ENCODE results near the gene IQCN.

IQCN gene, protein sequence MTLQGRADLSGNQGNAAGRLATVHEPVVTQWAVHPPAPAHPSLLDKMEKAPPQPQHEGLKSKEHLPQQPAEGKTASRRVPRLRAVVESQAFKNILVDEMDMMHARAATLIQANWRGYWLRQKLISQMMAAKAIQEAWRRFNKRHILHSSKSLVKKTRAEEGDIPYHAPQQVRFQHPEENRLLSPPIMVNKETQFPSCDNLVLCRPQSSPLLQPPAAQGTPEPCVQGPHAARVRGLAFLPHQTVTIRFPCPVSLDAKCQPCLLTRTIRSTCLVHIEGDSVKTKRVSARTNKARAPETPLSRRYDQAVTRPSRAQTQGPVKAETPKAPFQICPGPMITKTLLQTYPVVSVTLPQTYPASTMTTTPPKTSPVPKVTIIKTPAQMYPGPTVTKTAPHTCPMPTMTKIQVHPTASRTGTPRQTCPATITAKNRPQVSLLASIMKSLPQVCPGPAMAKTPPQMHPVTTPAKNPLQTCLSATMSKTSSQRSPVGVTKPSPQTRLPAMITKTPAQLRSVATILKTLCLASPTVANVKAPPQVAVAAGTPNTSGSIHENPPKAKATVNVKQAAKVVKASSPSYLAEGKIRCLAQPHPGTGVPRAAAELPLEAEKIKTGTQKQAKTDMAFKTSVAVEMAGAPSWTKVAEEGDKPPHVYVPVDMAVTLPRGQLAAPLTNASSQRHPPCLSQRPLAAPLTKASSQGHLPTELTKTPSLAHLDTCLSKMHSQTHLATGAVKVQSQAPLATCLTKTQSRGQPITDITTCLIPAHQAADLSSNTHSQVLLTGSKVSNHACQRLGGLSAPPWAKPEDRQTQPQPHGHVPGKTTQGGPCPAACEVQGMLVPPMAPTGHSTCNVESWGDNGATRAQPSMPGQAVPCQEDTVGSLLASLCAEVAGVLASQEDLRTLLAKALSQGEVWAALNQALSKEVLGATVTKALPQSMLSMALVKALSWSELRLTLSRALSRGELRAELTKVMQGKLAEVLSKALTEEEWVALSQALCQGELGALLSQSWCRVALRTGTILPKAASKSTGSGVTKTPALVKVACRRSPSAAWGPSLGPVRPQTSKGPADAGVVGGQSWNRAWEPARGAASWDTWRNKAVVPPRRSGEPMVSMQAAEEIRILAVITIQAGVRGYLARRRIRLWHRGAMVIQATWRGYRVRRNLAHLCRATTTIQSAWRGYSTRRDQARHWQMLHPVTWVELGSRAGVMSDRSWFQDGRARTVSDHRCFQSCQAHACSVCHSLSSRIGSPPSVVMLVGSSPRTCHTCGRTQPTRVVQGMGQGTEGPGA (N-terminal part only)

DNA sequence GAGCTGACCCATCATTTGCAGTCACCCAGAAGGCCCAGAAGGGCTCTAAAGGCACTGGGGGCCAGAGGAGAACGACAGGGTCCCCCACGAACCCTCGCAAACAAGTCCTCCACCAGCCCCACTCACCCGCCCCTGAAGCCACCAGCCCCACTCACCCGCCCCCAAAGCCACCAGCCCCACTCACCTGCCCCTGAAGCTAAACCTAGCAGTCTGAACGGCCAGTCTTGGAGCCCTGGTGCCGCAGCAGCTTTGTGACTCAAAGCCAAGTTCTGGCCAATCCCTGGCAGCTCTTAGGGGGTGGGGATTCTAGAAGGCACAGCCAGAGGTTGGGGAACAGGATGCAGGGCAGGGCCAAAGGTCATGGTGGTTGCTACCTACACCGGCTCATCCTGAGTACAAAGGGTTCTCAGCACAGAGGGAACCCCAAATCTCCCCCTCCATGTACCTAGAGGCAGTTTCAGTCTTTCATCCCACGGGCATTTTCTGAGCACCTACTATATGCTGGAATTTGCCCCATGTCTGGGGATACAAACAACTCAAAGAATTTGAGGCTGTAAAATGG, at the start of gene IQCN:
TSS of gene IQCN (minus strand) at position 234 of the 562 bp plus-strand sequence. CDS start 4,974 bp downstream, outside the sequence.
- H3K36me3 ChIP-seq (replicated peaks): peaks cover 8% of the 10 kb centered on the region; the same call in 1 of the 2 replicates
- H3K9me3 ChIP-seq: no peaks in the 10 kb centered on the region; the same call in 1 of the 2 replicates
- 0 out of 2 replicates have a peak, but pooled peaks cover 6% of the 10 kb centered on the region for H3K4me1 ChIP-seq
- H3K4me3 ChIP-seq: no peak within 1 kb of the TSS
- H3K27me3 ChIP-seq (ENCODE audit: low read depth): no peaks in the 10 kb centered on the region
- in situ Hi-C loops (cut with MboI; ENCODE audit: low sequenced_read_pairs): no loop called here
- DNase-seq (ENCODE audit: low spot score in 2 of 2): no peak

DNA sequence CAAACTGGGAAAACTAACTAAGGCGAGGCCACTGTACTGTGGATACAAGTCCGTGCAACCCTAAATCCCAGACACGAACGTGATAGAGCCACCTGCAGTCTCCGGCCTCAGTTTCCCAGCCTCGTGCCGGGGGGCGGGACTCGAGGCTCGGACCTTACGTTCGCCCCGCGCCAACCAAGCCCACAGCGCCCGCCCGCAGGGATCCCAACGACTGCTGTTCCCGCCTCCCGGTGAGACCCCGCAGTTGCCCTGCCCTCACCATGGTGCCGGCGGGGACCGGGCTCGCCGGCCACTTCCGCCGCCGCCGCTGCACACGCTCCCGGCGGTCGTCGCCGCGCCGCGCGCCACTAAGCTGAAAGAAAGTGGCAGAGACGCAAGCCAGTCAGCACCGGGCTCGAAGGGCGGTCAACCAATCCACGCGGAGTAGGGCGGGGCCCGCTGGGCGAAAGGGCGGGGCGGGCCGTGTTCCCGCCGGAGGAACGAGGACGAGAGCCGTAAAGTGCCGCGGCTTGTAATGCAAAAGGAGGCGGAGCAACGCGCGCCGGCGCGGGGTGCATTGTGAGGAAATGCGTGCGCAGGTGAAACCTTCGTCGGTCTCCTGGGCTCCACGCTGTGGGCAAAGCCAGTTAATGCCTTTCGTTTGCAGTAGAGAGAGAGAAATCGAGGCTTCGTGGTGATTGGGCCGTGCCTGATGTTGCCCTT, 48.7 kb upstream of the IQCN start, which contains the start of gene LSM4:
TSS of gene LSM4 (minus strand) at position 318 of the 702 bp plus-strand sequence. CDS start at position 262, 56 bp downstream.
- H3K36me3 ChIP-seq (replicated peaks): peaks cover 13% of the 10 kb centered on the region; the same call in 1 of the 2 replicates
- DNase-seq (ENCODE audit: low spot score in 2 of 2): peak; percentile 98 to 99
- H3K4me1 ChIP-seq: peaks cover 12% of the 10 kb centered on the region
- peak within 1 kb of the TSS; percentile 90 for H3K4me3 ChIP-seq
- no peaks in the 10 kb centered on the region for H3K9me3 ChIP-seq
- no peaks in the 10 kb centered on the region for H3K27me3 ChIP-seq (ENCODE audit: low read depth)
- in situ Hi-C loops (cut with MboI; ENCODE audit: low sequenced_read_pairs): loop anchor here (5.0 kb wide), 1 partner anchor 46 kb away; no protein-coding TSS in a partner anchor

DNA sequence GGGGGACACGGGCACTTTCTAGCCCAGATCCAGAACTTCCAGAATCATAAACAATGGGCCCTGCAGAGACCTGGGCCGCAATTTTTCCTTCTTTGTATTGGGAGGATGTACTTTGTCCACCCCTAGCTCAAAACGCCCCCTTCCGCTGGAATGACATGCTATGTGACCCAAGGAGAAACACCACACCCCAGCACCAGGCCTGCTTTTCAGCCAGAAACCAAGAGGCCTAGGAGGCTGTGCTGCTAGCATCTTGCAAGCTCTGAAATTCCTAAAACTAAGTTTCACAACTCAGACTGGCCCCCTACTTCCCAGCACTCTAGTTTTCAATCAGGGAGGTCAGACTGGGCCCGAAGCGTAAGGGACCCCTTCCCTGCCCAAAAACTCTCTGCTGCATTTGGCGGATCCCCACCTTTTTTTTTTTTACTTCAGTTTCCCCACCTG, 48.1 kb upstream of the IQCN start:
- Histone ChIP-seq H3K36me3 (replicated peaks) (peaks cover 18% of the 10 kb centered on the region; the same call in 1 of the 2 replicates), H3K9me3 (no peaks in the 10 kb centered on the region), H3K4me1 (peaks cover 12% of the 10 kb centered on the region), H3K4me3 (peak overlapping the region; percentile 90), H3K27me3 (ENCODE audit: low read depth) (no peaks in the 10 kb centered on the region)
- in situ Hi-C loops (cut with MboI; ENCODE audit: low sequenced_read_pairs): loop anchor here (5.0 kb wide), 1 partner anchor 45 kb away; no protein-coding TSS in a partner anchor
- DNase-seq (ENCODE audit: low spot score in 2 of 2): peak; percentile 47 to 77

DNA sequence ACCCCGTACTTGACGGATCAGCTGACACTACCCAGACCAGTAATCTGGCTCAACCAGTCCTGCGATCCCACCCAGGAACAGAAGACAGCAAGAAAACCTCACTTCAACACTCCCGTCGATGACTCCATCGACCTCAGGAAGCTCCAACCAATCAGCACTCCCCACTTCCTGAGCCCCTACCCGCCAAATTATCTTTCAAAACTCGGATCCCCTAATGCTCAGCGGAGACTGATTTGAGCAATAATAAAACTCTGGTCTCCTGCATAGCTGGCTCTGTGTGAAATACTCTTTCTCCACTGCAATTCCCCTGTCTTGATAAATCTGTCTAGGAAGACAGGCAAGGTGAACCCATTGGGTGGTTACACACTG, 47.5 kb upstream of the IQCN start:
- Histone ChIP-seq H3K36me3 (replicated peaks) (peaks cover 18% of the 10 kb centered on the region; the same call in 1 of the 2 replicates), H3K27me3 (ENCODE audit: low read depth) (no peaks in the 10 kb centered on the region), H3K4me1 (peaks cover 12% of the 10 kb centered on the region), H3K9me3 (no peaks in the 10 kb centered on the region), H3K4me3 (peak overlapping the region; percentile 90)
- no peak for DNase-seq (ENCODE audit: low spot score in 2 of 2)
- in situ Hi-C loops (cut with MboI; ENCODE audit: low sequenced_read_pairs): loop anchor here (5.0 kb wide), 1 partner anchor 44 kb away; no protein-coding TSS in a partner anchor

DNA sequence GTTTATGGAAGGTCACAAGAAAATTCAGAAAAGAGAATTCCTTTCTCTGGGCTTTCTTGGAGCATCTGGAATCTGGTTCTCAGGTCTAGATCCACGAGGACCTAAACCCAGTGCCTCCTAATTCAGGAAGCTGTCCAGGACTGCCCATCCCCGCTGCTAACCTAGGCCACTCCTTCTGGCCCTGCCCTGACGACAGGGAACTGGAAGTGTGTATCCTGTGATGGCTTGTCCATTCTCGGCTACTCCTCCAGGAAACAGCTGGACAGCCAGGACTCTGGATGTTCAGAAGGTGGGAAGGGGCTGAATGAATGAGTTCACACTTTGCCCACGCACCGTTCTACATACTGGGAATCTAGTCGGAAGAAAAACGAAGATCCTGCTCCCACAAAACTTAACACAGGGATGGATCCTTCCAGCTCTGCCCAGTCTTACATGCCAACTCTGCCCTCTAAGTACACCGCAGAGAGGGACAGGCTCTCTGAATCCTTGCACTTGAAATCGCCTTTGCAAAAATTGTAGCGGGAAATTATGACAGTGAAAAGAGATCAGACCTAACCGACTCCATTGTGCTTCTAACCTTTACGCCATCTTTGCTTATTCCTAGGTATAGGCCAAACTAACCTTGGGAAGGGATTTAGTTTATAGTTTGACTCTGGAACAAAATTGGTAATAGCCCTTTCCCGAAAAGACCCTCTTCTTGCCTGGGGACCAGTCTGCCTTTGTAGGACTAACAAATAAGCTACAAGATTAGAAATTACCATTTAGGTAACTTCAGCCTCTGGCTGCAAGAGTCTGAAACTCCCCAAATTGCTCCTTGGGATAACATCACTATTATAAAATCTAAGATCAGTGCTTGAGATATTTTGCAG, 46.8 kb upstream of the IQCN start:
- no peaks in the 10 kb centered on the region for H3K9me3 ChIP-seq
- in situ Hi-C loops (cut with MboI; ENCODE audit: low sequenced_read_pairs): loop anchor here (5.0 kb wide), 1 partner anchor 44 kb away; no protein-coding TSS in a partner anchor
- peaks cover 18% of the 10 kb centered on the region; the same call in 1 of the 2 replicates for H3K36me3 ChIP-seq (replicated peaks)
- peak overlapping the region; percentile 90 for H3K4me3 ChIP-seq
- no peak for DNase-seq (ENCODE audit: low spot score in 2 of 2)
- H3K4me1 ChIP-seq: peaks cover 12% of the 10 kb centered on the region
- H3K27me3 ChIP-seq (ENCODE audit: low read depth): no peaks in the 10 kb centered on the region

DNA sequence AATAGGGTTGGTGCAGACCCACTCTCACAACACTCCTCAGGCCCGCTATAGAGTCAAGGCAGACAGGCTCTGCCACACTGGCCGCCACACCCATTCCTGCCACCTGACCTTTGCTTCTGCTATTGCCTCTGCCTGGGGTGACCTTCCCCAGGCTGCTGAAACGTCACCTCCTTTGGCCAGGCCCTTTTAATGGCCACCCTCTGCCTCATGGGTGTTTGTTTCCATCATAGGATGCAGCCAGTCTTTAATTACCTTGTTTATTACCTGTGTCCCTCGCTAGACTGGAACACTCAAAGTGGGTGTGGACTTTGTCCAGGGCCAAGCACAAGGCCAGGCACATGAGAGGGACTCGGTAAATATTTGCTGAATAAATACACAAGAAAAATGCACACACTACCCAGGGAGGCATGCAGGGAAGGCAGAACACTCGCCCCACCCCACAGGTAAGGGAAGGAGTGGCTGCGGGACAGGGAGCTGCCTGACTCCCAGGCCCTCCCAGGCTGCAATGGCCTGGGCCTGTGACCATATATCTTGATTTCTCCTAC, 45.4 kb upstream of the IQCN start:
- DNase-seq (ENCODE audit: low spot score in 2 of 2): no peak
- no peaks in the 10 kb centered on the region for H3K9me3 ChIP-seq
- peaks cover 12% of the 10 kb centered on the region for H3K4me1 ChIP-seq
- no peak overlapping the region for H3K4me3 ChIP-seq
- H3K27me3 ChIP-seq (ENCODE audit: low read depth): no peaks in the 10 kb centered on the region
- H3K36me3 ChIP-seq (replicated peaks): peaks cover 32% of the 10 kb centered on the region
- in situ Hi-C loops (cut with MboI; ENCODE audit: low sequenced_read_pairs): loop anchor here (5.0 kb wide), 1 partner anchor 42 kb away; no protein-coding TSS in a partner anchor

DNA sequence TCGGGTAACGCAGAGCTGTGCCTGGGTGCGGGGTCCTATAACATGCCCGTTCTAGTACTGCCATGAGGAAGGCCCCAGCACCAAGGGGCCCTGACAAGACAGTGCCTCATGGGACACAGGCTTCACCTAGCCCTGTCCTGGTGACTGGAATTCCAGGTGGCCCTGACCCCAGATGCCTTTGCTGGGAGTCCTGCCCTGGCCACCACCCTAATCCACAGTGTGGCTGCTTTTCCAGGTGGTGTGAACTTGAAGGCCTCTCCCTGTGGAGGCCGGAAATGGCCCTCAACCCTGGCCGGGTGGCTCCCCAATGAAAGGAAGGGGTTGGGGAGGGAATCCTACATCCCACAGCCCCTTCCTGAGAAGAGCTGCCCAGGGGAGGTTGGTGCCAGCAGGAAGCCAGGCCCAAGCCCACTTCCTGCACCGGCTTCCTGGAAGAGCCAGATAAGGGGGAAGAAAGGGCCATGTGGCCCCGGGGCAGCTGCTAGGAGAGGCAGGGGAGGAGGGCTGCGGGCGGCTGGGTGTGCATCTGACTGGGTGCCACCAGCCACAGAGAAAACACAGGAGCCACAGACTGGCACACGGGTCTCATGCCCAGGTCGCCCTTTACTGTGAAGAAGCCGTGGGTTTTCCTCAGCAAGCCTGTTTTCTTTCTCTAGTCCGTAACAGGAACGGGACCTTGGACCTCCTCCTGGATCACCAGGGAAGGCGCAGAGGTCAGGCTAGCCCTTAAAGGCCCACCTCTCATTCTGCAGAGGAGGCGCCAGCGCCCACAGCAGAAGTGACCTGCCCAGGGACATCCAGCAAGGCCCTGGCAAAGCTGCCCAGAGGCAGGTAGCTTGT, 43.9 kb upstream of the IQCN start:
- Histone ChIP-seq H3K36me3 (replicated peaks) (peaks cover 46% of the 10 kb centered on the region), H3K9me3 (no peaks in the 10 kb centered on the region), H3K4me3 (no peak overlapping the region), H3K4me1 (peaks cover 7% of the 10 kb centered on the region; the same call in 1 of the 2 replicates), H3K27me3 (ENCODE audit: low read depth) (no peaks in the 10 kb centered on the region)
- in situ Hi-C loops (cut with MboI; ENCODE audit: low sequenced_read_pairs): no loop called here
- no peak for DNase-seq (ENCODE audit: low spot score in 2 of 2)

DNA sequence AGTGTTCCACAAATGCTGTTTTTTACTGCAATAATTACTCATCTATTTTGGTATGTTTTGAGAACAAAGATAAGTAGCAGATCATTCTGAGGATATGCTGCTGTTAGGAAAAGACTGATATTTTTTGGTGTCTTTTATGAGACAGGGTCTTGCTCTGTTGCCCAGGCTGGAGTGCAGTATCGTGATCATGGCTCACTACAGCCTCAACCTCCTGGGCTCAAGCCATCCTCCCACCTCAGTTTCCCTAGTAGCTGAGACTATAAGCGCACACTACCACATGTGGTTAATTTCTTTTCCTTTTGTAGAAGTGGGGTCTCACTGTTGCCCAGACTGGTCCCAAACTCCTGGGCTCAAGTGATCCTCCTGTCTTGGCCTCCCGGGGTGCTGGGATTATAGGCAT, 39.1 kb upstream of the IQCN start:
- peaks cover 79% of the 10 kb centered on the region for H3K36me3 ChIP-seq (replicated peaks)
- H3K4me1 ChIP-seq: no peaks in the 10 kb centered on the region
- in situ Hi-C loops (cut with MboI; ENCODE audit: low sequenced_read_pairs): no loop called here

DNA sequence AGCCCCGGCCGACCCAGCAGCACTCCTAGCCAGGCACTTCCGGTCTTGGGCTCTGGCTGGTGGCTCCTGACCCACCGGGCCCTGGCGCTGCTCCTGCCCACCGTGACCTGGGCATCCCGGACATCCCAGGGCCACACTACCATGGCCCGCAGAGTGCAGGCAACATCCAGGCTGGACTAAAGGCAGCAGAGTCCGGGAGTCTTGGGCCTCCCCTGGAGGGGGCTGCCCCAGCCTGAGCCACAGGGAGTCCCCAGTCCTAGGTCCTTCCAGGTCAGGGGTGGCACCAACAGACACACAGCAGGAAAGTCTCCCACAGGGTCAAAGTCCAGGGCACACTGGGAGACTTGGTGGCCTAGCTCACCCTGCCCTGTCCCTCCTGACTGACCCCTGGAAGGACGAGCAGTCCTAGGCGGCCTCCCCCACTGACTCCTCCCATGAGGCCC, 37.9 kb upstream of the IQCN start:
- Histone ChIP-seq H3K9me3 (no peaks in the 10 kb centered on the region), H3K27me3 (ENCODE audit: low read depth) (no peaks in the 10 kb centered on the region), H3K36me3 (replicated peaks) (peaks cover 84% of the 10 kb centered on the region), H3K4me1 (no peaks in the 10 kb centered on the region), H3K4me3 (no peak overlapping the region)
- DNase-seq (ENCODE audit: low spot score in 2 of 2): no peak
- in situ Hi-C loops (cut with MboI; ENCODE audit: low sequenced_read_pairs): no loop called here

More for the DNA sequence above, 39.1 kb upstream of the IQCN start:
- no peaks in the 10 kb centered on the region for H3K27me3 ChIP-seq (ENCODE audit: low read depth)
- H3K4me3 ChIP-seq: no peak overlapping the region
- no peak for DNase-seq (ENCODE audit: low spot score in 2 of 2)
- no peaks in the 10 kb centered on the region for H3K9me3 ChIP-seq

DNA sequence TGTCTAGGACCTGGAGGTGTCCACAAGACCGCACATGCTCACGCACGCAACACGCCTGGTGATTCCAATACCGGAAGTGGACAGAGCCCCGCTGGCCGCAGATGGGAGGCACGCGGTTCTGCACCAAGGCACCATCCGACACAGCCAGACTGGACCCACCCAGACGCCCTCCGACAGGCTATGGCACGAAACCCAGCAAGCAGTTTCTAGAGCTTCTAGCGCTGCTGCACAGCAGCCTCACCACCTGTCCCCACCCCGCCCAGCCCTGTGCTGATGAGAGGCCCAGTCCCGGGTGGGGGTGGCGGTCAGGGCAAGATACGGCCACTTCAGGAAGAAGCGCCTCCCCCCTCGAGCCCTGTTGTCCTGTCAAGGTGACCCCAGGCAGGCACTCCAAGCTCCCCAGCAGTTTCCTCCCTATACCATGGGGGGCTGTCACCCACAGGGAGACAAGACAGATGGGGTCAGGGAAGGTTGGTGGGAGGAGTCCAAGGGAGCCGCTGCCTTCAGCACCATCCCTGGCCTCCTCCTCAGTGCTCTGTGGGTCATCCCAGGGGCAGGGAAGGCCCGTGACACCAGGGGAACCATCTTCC, 37.3 kb upstream of the IQCN start:
- DNase-seq (ENCODE audit: low spot score in 2 of 2): no peak
- Histone ChIP-seq H3K27me3 (ENCODE audit: low read depth) (no peaks in the 10 kb centered on the region), H3K36me3 (replicated peaks) (peaks cover 87% of the 10 kb centered on the region), H3K9me3 (no peaks in the 10 kb centered on the region), H3K4me1 (no peaks in the 10 kb centered on the region), H3K4me3 (no peak overlapping the region)
- in situ Hi-C loops (cut with MboI; ENCODE audit: low sequenced_read_pairs): no loop called here

Measured in HAP-1 (cell line).